Neutrophil (primary cell): Measurements from ENCODE around the gene ADORA2B.

Experiments
- H3K27ac ChIP-seq: fragments of 200-600 bp; sonication (generic); 2 replicates; pipeline ENCODE4 v1.5.1; 2016; ENCODE audit warnings: mild to moderate bottlenecking, moderate library complexity
- H3K27me3 ChIP-seq: fragments of 200-600 bp; sonication (generic); 2 replicates; pipeline ENCODE4 v1.6.0; 2016; ENCODE audit warnings: mild to moderate bottlenecking
- H3K36me3 ChIP-seq: fragments of 200-600 bp; sonication (generic); 2 replicates; pipeline ENCODE4 v1.5.1; 2017
- H3K4me1 ChIP-seq, 2 experiments: fragments of 200-600 bp in 1 of 2; sonication (generic) in 1 of 2; 1 replicate in 1 of 2; 2 replicates in 1 of 2; pipeline versions ENCODE4 v1.5.1 to v1.6.1; 2013 to 2016; ENCODE audit warnings: low read depth in 1 of 2, low read length in 1 of 2, mild to moderate bottlenecking in 1 of 2, moderate library complexity in 1 of 2; ENCODE audit not compliant: control insufficient read depth in 1 of 2, insufficient read depth in 1 of 2
- H3K4me3 ChIP-seq, 2 experiments: fragments of 200-600 bp in 1 of 2; sonication (generic) in 1 of 2; 1 replicate in 1 of 2; 2 replicates in 1 of 2; pipeline ENCODE4 v1.5.1; 2013 to 2016; ENCODE audit warnings: low read depth in 1 of 2, low read length in 1 of 2, mild to moderate bottlenecking in 1 of 2, moderate library complexity in 1 of 2
- H3K9me3 ChIP-seq: fragments of 200-600 bp; sonication (generic); 2 replicates; pipeline ENCODE4 v1.5.1; 2016
- CTCF ChIP-seq: fragments of 200-600 bp; sonication (generic); IDR thresholded peaks from 2 replicates; pipeline ENCODE4 v1.5.1; 2016; ENCODE audit warnings: antibody characterized with exemption

Gene ADORA2B

GRCh38 chr17:15918261-15918660 is 26.7 kb upstream of the ADORA2B start:
- Histone ChIP-seq H3K36me3 (no peaks in the 10 kb centered on the region), H3K4me3 (no peak overlapping the region), H3K27me3 (peaks cover 31% of the 10 kb centered on the region), H3K9me3 (no peaks in the 10 kb centered on the region), H3K27ac (no peak overlapping the region), H3K4me1 (peaks cover 8 to 15% of the 10 kb centered on the region in 2 experiments)
- no peak for TF ChIP-seq CTCF

GRCh38 chr17:15918661-15919259 is 26.2 kb upstream of the ADORA2B start:
- Histone ChIP-seq H3K27me3 (peaks cover 31% of the 10 kb centered on the region), H3K9me3 (no peaks in the 10 kb centered on the region), H3K36me3 (no peaks in the 10 kb centered on the region), H3K4me3 (no peak overlapping the region), H3K27ac (no peak overlapping the region), H3K4me1 (peaks cover 8 to 15% of the 10 kb centered on the region in 2 experiments)
- no peak for TF ChIP-seq CTCF

GRCh38 chr17:15919466-15919865 is 25.5 kb upstream of the ADORA2B start:
- peaks cover 5 to 13% of the 10 kb centered on the region in 2 experiments for H3K4me1 ChIP-seq
- H3K4me3 ChIP-seq = no peak overlapping the region
- no peak overlapping the region for H3K27ac ChIP-seq
- H3K27me3 ChIP-seq = peaks cover 31% of the 10 kb centered on the region
- TF ChIP-seq CTCF = no peak
- no peaks in the 10 kb centered on the region for H3K9me3 ChIP-seq
- H3K36me3 ChIP-seq = no peaks in the 10 kb centered on the region

GRCh38 chr17:15920758-15921239 is 24.1 kb upstream of the ADORA2B start:
- H3K4me1 ChIP-seq = peaks cover 3 to 4% of the 10 kb centered on the region in 2 experiments
- H3K27me3 ChIP-seq = peaks cover 29% of the 10 kb centered on the region
- H3K9me3 ChIP-seq = no peaks in the 10 kb centered on the region
- H3K36me3 ChIP-seq = no peaks in the 10 kb centered on the region
- H3K4me3 ChIP-seq = no peak overlapping the region
- no peak for TF ChIP-seq CTCF
- no peak overlapping the region for H3K27ac ChIP-seq

GRCh38 chr17:15921640-15922039 is 23.3 kb upstream of the ADORA2B start:
- no peak overlapping the region for H3K4me3 ChIP-seq
- H3K27me3 ChIP-seq = peaks cover 21% of the 10 kb centered on the region
- H3K36me3 ChIP-seq = no peaks in the 10 kb centered on the region
- no peaks in the 10 kb centered on the region for H3K9me3 ChIP-seq
- TF ChIP-seq CTCF = no peak
- no peak overlapping the region for H3K27ac ChIP-seq
- peaks cover 3 to 4% of the 10 kb centered on the region in 2 experiments for H3K4me1 ChIP-seq
